AG10803 (cell line): Measurements from ENCODE around the gene FSD2.

Experiments
- DNase-seq: peaks from one replicate; pipeline ENCODE4 v3.0.0; 2010; ENCODE audit warnings: low read depth
- H3K4me3 ChIP-seq: 2 replicates; pipeline ENCODE4 v1.5.1; 2011; ENCODE audit warnings: mild to moderate bottlenecking, low read length, control low read depth
- TF ChIP-seq, protein P1 (sequence below): conservative IDR thresholded peaks from 2 replicates; pipeline ENCODE4 v1.5.1; 2011; ENCODE audit warnings: mild to moderate bottlenecking, low read length, control low read depth, inconsistent platforms

Gene FSD2

GRCh38 chr15:82849556-82850512 is 44.0 kb upstream of the FSD2 start:
- H3K4me3 ChIP-seq = no peak overlapping the region
- TF ChIP-seq, protein P1, sequence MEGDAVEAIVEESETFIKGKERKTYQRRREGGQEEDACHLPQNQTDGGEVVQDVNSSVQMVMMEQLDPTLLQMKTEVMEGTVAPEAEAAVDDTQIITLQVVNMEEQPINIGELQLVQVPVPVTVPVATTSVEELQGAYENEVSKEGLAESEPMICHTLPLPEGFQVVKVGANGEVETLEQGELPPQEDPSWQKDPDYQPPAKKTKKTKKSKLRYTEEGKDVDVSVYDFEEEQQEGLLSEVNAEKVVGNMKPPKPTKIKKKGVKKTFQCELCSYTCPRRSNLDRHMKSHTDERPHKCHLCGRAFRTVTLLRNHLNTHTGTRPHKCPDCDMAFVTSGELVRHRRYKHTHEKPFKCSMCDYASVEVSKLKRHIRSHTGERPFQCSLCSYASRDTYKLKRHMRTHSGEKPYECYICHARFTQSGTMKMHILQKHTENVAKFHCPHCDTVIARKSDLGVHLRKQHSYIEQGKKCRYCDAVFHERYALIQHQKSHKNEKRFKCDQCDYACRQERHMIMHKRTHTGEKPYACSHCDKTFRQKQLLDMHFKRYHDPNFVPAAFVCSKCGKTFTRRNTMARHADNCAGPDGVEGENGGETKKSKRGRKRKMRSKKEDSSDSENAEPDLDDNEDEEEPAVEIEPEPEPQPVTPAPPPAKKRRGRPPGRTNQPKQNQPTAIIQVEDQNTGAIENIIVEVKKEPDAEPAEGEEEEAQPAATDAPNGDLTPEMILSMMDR = peak; percentile 90
- peak; percentile 89 for DNase-seq

DNA sequence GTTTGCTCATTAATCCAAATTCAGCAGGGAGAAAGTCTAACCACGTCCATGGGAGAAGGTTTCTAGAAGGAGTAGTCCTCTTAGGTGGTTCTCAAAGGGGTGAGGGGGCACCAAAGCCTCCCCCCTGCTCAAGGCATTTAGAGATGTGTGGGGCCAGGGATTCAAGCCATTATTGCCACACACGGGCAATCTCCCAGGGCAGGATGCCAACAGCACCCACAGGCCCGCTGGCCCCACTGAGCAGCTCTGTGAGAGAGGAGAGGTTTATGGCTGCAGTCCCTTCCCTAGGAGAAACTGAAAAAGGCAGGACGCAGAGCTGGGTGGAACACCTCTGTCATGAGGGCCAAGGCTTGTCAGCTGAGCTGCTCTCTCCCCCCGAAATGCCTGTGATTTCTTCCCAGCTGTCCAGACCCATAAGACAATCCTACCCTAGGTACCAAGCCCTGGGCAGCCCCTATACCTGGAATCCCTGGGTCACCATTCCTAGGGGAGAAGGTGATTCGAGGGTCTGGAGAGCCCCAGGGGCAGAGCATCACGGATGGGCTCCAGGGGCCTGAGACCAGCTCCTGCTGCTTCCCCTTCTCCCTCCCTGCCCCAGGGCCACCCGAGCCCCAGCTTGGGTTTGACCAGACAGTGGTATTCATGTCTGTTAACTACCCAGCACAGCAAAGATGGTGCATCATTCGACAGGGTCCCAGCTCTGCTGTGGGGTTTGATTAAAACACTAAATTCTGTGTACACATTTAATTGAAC is 42.5 kb upstream of the FSD2 start:
- DNase-seq = no peak
- TF ChIP-seq, protein P1 = no peak
- no peak overlapping the region for H3K4me3 ChIP-seq

DNA sequence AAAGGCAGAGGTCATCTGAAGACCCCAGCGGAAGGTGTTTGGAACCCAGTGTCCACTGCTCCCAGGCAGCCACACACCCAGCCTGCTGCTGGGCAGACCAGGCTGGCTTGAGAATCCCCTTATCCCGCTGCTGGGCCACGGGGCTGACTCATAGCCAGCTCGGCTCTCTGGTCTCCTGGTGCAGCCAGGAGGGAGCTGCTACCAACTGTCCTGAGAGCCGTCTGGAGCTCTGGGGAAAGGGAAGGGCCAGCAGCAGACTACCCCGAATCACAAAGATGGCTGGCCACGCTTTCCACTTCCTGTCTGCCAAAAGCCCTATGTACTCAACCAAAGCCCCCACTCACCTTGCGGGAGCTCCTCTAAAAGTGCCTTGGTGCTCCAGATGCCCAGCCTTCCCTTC is 41.8 kb upstream of the FSD2 start:
- TF ChIP-seq, protein P1 = no peak
- no peak overlapping the region for H3K4me3 ChIP-seq
- DNase-seq = no peak

DNA sequence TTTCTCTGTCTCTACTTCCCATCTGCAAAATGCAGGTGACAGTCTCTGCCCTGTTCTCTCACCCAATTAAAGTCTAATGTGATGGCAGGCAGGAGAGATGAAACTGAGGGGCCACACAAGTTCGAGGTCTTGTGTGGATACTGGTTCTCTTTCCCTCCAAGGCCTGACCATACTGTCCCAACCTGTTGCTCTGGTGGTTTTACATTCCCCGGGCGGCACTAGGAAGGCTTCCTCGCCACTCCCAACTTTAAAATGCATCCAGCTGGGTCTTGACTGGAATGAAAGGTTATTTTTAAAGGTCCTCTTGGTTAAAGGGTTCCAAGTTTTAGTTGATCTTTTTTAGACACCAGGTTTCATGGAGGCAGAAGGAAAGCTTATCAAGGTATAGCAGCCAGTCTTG is 40.8 kb upstream of the FSD2 start:
- TF ChIP-seq, protein P1 = no peak
- no peak overlapping the region for H3K4me3 ChIP-seq
- no peak for DNase-seq

DNA sequence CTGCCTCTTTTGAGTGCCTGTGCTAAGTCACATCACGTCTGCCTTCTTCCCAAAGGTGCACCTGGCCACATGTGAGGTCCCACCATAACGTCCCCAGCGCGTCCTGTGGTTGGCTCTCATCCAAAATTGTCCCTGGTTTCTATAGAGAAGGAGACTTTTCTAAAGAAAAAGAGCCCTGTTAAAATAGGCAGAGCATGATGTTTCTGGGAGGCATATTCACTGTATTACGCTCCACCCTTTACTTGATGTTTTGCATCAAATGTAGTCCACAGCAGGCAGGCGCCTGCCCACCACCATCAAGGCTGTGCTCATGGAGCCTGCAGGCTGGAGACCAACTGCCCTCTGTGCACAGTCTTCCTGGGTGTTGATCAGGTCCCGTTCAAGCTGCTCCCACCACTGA is 39.8 kb upstream of the FSD2 start:
- TF ChIP-seq, protein P1 = no peak
- H3K4me3 ChIP-seq = no peak overlapping the region
- no peak for DNase-seq

GRCh38 chr15:82843566-82843965 is 37.7 kb upstream of the FSD2 start:
- no peak for DNase-seq
- TF ChIP-seq, protein P1 = no peak

More at GRCh38 chr15:82843566-82843965, 37.7 kb upstream of the FSD2 start:
- no peak overlapping the region for H3K4me3 ChIP-seq
